Activated T-helper 17 cell treated with anti-CD3 and anti-CD28 coated beads, Interleukin-2, amount 50 U/mL, for 72 hours (primary cell): ENCODE measurements around the gene ACRV1. TPM values are rescaled to one million over a fixed set of nuclear protein-coding genes. Genes with fewer than 3 reads are reported as not detected.

Experiments used
- ATAC-seq: fragments of 150-1000 bp; cut with Tn5 transposase; replicated peaks from 2 replicates; pipeline ENCODE4 v1.10.0; 2021; ENCODE audit warnings: mild to moderate bottlenecking, moderate library complexity
- H3K27ac Mint-ChIP-seq: one replicate; pipeline ENCODE4 v1.8.0; 2022; ENCODE audit warnings: mixed read lengths
- H3K27me3 Mint-ChIP-seq: one replicate; pipeline ENCODE4 v1.8.0; 2022; ENCODE audit warnings: mixed read lengths
- H3K36me3 Mint-ChIP-seq: one replicate; pipeline ENCODE4 v1.8.0; 2022; ENCODE audit warnings: low read depth, mild to moderate bottlenecking, mixed read lengths
- H3K4me1 Mint-ChIP-seq: one replicate; pipeline ENCODE4 v1.8.0; 2022; ENCODE audit warnings: mixed read lengths
- H3K4me3 Mint-ChIP-seq: one replicate; pipeline ENCODE4 v1.8.0; 2022; ENCODE audit warnings: mild to moderate bottlenecking, mixed read lengths
- H3K9me3 Mint-ChIP-seq: one replicate; pipeline ENCODE4 v1.8.0; 2022; ENCODE audit warnings: mixed read lengths
- total RNA-seq, 2 donors: library from RNA; stranded (reverse); gene quantifications; one replicate each; pipeline ENCODE4 v1.2.3, GENCODE V29; 2022

ACRV1 gene
- total RNA-seq, 2 donors from 2014 or later, result not detected

- ATAC-seq, result no peak
- Mint-ChIP-seq H3K36me3 (peaks cover 27% of the 10 kb centered on the region), H3K4me3 (no peak overlapping the region)
These were observed 1.2 kb downstream of the ACRV1 start for GRCh38 chr11:125679397-125679796.

GRCh38 chr11:125675196-125675595, 5.5 kb downstream of the ACRV1 start:
- no peaks in the 10 kb centered on the region for H3K27me3 Mint-ChIP-seq
- no peaks in the 10 kb centered on the region for H3K9me3 Mint-ChIP-seq
- H3K4me1 Mint-ChIP-seq, result no peaks in the 10 kb centered on the region
- peak; percentile 19 for ATAC-seq
- no peak overlapping the region for H3K27ac Mint-ChIP-seq
- H3K4me3 Mint-ChIP-seq, result no peak overlapping the region
- H3K36me3 Mint-ChIP-seq, result peaks cover 47% of the 10 kb centered on the region

More at GRCh38 chr11:125679397-125679796, 1.2 kb downstream of the ACRV1 start:
- Mint-ChIP-seq H3K27ac (no peak overlapping the region), H3K9me3 (no peaks in the 10 kb centered on the region), H3K27me3 (no peaks in the 10 kb centered on the region), H3K4me1 (peaks cover 3% of the 10 kb centered on the region)

- Mint-ChIP-seq H3K4me3 (no peak overlapping the region), H3K4me1 (no peaks in the 10 kb centered on the region), H3K9me3 (no peaks in the 10 kb centered on the region), H3K27me3 (no peaks in the 10 kb centered on the region), H3K27ac (no peak overlapping the region), H3K36me3 (peaks cover 57% of the 10 kb centered on the region)
- no peak for ATAC-seq
These were observed 6.4 kb downstream of the ACRV1 start for GRCh38 chr11:125674210-125674609.

- no peak for ATAC-seq
- H3K9me3 Mint-ChIP-seq, result peaks cover 4% of the 10 kb centered on the region
- H3K4me3 Mint-ChIP-seq, result no peak overlapping the region
- H3K36me3 Mint-ChIP-seq, result peaks cover 55% of the 10 kb centered on the region
- no peaks in the 10 kb centered on the region for H3K27me3 Mint-ChIP-seq
- peaks cover 4% of the 10 kb centered on the region for H3K4me1 Mint-ChIP-seq
- no peak overlapping the region for H3K27ac Mint-ChIP-seq
These were observed 9.1 kb downstream of the ACRV1 start for GRCh38 chr11:125671561-125671960.

- no peak overlapping the region for H3K27ac Mint-ChIP-seq
These were observed 10.5 kb downstream of the ACRV1 start for GRCh38 chr11:125670172-125670571.

GRCh38 chr11:125667151-125667550, 13.5 kb downstream of the ACRV1 start:
- peaks cover 80% of the 10 kb centered on the region for H3K36me3 Mint-ChIP-seq
- H3K4me3 Mint-ChIP-seq, result no peak overlapping the region
- H3K27ac Mint-ChIP-seq, result no peak overlapping the region
- no peaks in the 10 kb centered on the region for H3K27me3 Mint-ChIP-seq
- peaks cover 17% of the 10 kb centered on the region for H3K4me1 Mint-ChIP-seq
- H3K9me3 Mint-ChIP-seq, result peaks cover 12% of the 10 kb centered on the region
- no peak for ATAC-seq

More at GRCh38 chr11:125670172-125670571, 10.5 kb downstream of the ACRV1 start:
- Mint-ChIP-seq H3K27me3 (no peaks in the 10 kb centered on the region), H3K9me3 (peaks cover 10% of the 10 kb centered on the region), H3K4me3 (no peak overlapping the region), H3K4me1 (peaks cover 4% of the 10 kb centered on the region), H3K36me3 (peaks cover 61% of the 10 kb centered on the region)
- ATAC-seq, result no peak

- Mint-ChIP-seq H3K4me3 (no peak overlapping the region), H3K27ac (no peak overlapping the region), H3K4me1 (peaks cover 17% of the 10 kb centered on the region), H3K36me3 (peaks cover 79% of the 10 kb centered on the region), H3K9me3 (peaks cover 12% of the 10 kb centered on the region), H3K27me3 (no peaks in the 10 kb centered on the region)
- peak; percentile 34 for ATAC-seq
These were observed 16.7 kb downstream of the ACRV1 start for GRCh38 chr11:125663910-125664309.

- ATAC-seq, result peak; percentile 85
- peaks cover 12% of the 10 kb centered on the region for H3K9me3 Mint-ChIP-seq
- H3K4me1 Mint-ChIP-seq, result peaks cover 17% of the 10 kb centered on the region
- H3K4me3 Mint-ChIP-seq, result no peak overlapping the region
- H3K27ac Mint-ChIP-seq, result no peak overlapping the region
- no peaks in the 10 kb centered on the region for H3K27me3 Mint-ChIP-seq
- H3K36me3 Mint-ChIP-seq, result peaks cover 81% of the 10 kb centered on the region
These were observed 18.0 kb downstream of the ACRV1 start for GRCh38 chr11:125662689-125663088.

GRCh38 chr11:125649465-125650166, 31.0 kb downstream of the ACRV1 start:
- Mint-ChIP-seq H3K9me3 (no peaks in the 10 kb centered on the region), H3K27me3 (no peaks in the 10 kb centered on the region), H3K27ac (peak overlapping the region; percentile 32), H3K4me3 (no peak overlapping the region), H3K4me1 (peaks cover 7% of the 10 kb centered on the region), H3K36me3 (peaks cover 89% of the 10 kb centered on the region)
- ATAC-seq, result no peak

- Mint-ChIP-seq H3K36me3 (peaks cover 89% of the 10 kb centered on the region), H3K9me3 (no peaks in the 10 kb centered on the region), H3K27ac (no peak overlapping the region), H3K27me3 (no peaks in the 10 kb centered on the region), H3K4me3 (no peak overlapping the region), H3K4me1 (peaks cover 7% of the 10 kb centered on the region)
- ATAC-seq, result no peak
These were observed 34.8 kb downstream of the ACRV1 start for GRCh38 chr11:125645871-125646270.

GRCh38 chr11:125638315-125638714, 42.3 kb downstream of the ACRV1 start:
- H3K4me1 Mint-ChIP-seq, result peaks cover 6% of the 10 kb centered on the region
- peaks cover 85% of the 10 kb centered on the region for H3K36me3 Mint-ChIP-seq
- no peak overlapping the region for H3K4me3 Mint-ChIP-seq
- H3K9me3 Mint-ChIP-seq, result no peaks in the 10 kb centered on the region
- no peak for ATAC-seq
- H3K27ac Mint-ChIP-seq, result no peak overlapping the region
- H3K27me3 Mint-ChIP-seq, result no peaks in the 10 kb centered on the region

GRCh38 chr11:125637840-125638239, 42.8 kb downstream of the ACRV1 start:
- Mint-ChIP-seq H3K36me3 (peaks cover 89% of the 10 kb centered on the region), H3K9me3 (no peaks in the 10 kb centered on the region), H3K4me1 (peaks cover 6% of the 10 kb centered on the region), H3K4me3 (no peak overlapping the region), H3K27me3 (no peaks in the 10 kb centered on the region), H3K27ac (no peak overlapping the region)
- ATAC-seq, result no peak

- no peaks in the 10 kb centered on the region for H3K9me3 Mint-ChIP-seq
- no peak for ATAC-seq
- no peaks in the 10 kb centered on the region for H3K27me3 Mint-ChIP-seq
- H3K4me3 Mint-ChIP-seq, result peak overlapping the region; percentile 91
- H3K27ac Mint-ChIP-seq, result peak overlapping the region; percentile 96
- H3K36me3 Mint-ChIP-seq, result peaks cover 77% of the 10 kb centered on the region
- peaks cover 14% of the 10 kb centered on the region for H3K4me1 Mint-ChIP-seq
These were observed 53.3 kb downstream of the ACRV1 start for GRCh38 chr11:125627236-125627910.

GRCh38 chr11:125626288-125626950, 54.2 kb downstream of the ACRV1 start:
- Mint-ChIP-seq H3K4me1 (peaks cover 14% of the 10 kb centered on the region), H3K27me3 (no peaks in the 10 kb centered on the region), H3K36me3 (peaks cover 79% of the 10 kb centered on the region), H3K9me3 (no peaks in the 10 kb centered on the region), H3K27ac (peak overlapping the region; percentile 96), H3K4me3 (peak overlapping the region; percentile 91)
- ATAC-seq, result no peak
